HEK293 (cell line): Measurements from ENCODE around the gene WDR13.

ENCODE experiments used
- GLIS2 ChIP-seq: fragments of 450-650 bp; formaldehyde crosslinking; IDR thresholded peaks from 2 replicates; pipeline ENCODE4 v1.5.1; 2016; ENCODE audit warnings: missing biosample characterization, missing genetic modification characterization
- SP3 ChIP-seq: fragments of 450-650 bp; formaldehyde crosslinking; IDR thresholded peaks from 2 replicates; pipeline ENCODE4 v1.5.1; 2016; ENCODE audit warnings: missing biosample characterization, missing genetic modification characterization
- SP7 ChIP-seq: fragments of 450-650 bp; formaldehyde crosslinking; IDR thresholded peaks from 2 replicates; pipeline ENCODE4 v1.5.1; 2016; ENCODE audit warnings: missing biosample characterization, missing genetic modification characterization
- ZFHX2 ChIP-seq: fragments of 450-650 bp; formaldehyde crosslinking; conservative IDR thresholded peaks from 2 replicates; pipeline ENCODE4 v1.5.1; 2016; ENCODE audit warnings: missing biosample characterization, missing genetic modification characterization
- ZNF148 ChIP-seq: fragments of 450-650 bp; formaldehyde crosslinking; IDR thresholded peaks from 2 replicates; pipeline ENCODE4 v1.5.0; 2017; ENCODE audit warnings: missing biosample characterization, missing genetic modification characterization, borderline replicate concordance
- ZNF2 ChIP-seq: fragments of 450-650 bp; formaldehyde crosslinking; IDR thresholded peaks from 2 replicates; pipeline ENCODE4 v1.5.1; 2016; ENCODE audit warnings: missing biosample characterization, missing genetic modification characterization
- ZNF239 ChIP-seq: fragments of 450-650 bp; formaldehyde crosslinking; IDR thresholded peaks from 2 replicates; pipeline ENCODE4 v1.5.1; 2016; ENCODE audit warnings: missing biosample characterization, missing genetic modification characterization
- ZNF274 ChIP-seq, 2 experiments: fragments of 200-500 bp in 1 of 2; fragments of 450-650 bp in 1 of 2; sonication (Bioruptor generic) in 1 of 2; formaldehyde crosslinking in 1 of 2; IDR thresholded peaks; 2 replicates each; pipeline versions ENCODE4 v1.5.1 to v1.6.1; 2014 to 2016; ENCODE audit warnings: borderline replicate concordance in 1 of 2, inconsistent platforms in 1 of 2, low read length in 1 of 2, missing biosample characterization in 1 of 2, missing genetic modification characterization in 1 of 2
- ZNF335 ChIP-seq: fragments of 450-650 bp; formaldehyde crosslinking; conservative IDR thresholded peaks from 2 replicates; pipeline ENCODE4 v1.5.1; 2016; ENCODE audit warnings: missing biosample characterization, missing genetic modification characterization
- ZNF350 ChIP-seq: fragments of 450-650 bp; formaldehyde crosslinking; IDR thresholded peaks from 2 replicates; pipeline ENCODE4 v1.5.0; 2017; ENCODE audit warnings: missing biosample characterization, mild to moderate bottlenecking, missing genetic modification characterization
- ZNF354C ChIP-seq: fragments of 450-650 bp; formaldehyde crosslinking; IDR thresholded peaks from 2 replicates; pipeline ENCODE4 v1.5.1; 2016; ENCODE audit warnings: missing biosample characterization, missing genetic modification characterization, low read depth, borderline replicate concordance
- ZNF366 ChIP-seq: fragments of 450-650 bp; formaldehyde crosslinking; conservative IDR thresholded peaks from 2 replicates; pipeline ENCODE4 v1.5.1; 2016; ENCODE audit warnings: missing biosample characterization, missing genetic modification characterization
- ZSCAN5A ChIP-seq: fragments of 450-650 bp; formaldehyde crosslinking; IDR thresholded peaks from 2 replicates; pipeline ENCODE4 v1.5.1; 2016; ENCODE audit warnings: missing biosample characterization, missing genetic modification characterization
- TF ChIP-seq, protein P1 (sequence below): fragments of 450-650 bp; formaldehyde crosslinking; IDR thresholded peaks from 2 replicates; pipeline ENCODE4 v1.5.1; 2016; ENCODE audit warnings: missing biosample characterization, missing genetic modification characterization
- TF ChIP-seq, protein P2 (sequence below): fragments of 450-650 bp; formaldehyde crosslinking; IDR thresholded peaks from 2 replicates; pipeline ENCODE4 v1.5.1; 2016; ENCODE audit warnings: missing biosample characterization, missing genetic modification characterization
- TF ChIP-seq, protein P3 (sequence below): IDR thresholded peaks from 2 replicates; pipeline ENCODE4 v1.6.1; 2011; ENCODE audit warnings: mild to moderate bottlenecking, low read depth, low read length, borderline replicate concordance
- TF ChIP-seq, protein P4 (sequence below): fragments of 450-650 bp; formaldehyde crosslinking; IDR thresholded peaks from 2 replicates; pipeline ENCODE4 v1.5.1; 2016; ENCODE audit warnings: missing biosample characterization, missing genetic modification characterization
- TF ChIP-seq, protein P5 (sequence below): fragments of 450-650 bp; formaldehyde crosslinking; IDR thresholded peaks from 2 replicates; pipeline ENCODE4 v1.5.1; 2016; ENCODE audit warnings: missing biosample characterization, missing genetic modification characterization

WDR13 gene

DNA sequence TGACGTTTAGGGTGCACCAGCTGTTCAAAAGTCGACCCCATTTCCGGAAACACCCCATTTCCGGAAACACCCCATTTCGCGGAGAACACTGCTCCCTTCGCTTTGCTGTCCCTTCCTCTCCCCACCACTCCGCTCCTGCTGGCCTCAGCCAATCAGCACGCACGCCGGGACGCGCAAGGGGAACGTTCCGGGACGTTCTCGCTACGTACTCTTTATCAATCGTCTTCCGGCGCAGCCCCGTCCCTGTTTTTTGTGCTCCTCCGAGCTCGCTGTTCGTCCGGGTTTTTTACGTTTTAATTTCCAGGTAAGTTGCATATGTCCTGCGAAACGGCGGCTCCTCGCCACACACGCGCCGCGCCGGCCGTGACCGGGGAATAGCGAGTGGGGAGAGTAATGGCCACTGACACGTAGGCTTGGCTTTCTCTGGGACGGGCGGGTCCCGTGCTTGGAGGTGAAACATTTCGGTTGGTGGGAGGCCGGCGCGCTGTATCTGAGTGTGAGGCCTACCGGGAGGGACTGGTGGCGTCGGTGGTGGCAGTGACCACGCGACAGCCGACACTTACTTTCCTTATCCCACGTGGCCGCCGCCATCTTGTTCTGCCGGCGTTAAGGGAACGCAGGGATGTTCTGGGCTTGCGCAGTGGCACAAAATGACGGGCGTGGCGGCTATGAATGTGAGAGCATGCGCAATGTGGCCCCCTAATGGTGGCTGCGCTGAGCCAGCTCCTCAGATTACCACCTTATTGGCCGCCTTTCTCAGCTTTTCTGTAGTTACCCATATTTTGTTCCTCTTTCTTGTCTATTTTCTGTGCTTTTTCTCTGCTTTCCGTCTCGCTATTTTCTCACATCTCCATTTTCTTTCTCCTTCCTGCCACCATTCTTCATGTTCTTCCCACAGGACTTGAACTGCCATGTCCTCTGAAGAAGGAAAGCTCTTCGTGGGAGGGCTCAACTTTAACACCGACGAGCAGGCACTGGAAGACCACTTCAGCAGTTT lies 22.7 kb upstream of the WDR13 start, which contains the start of gene RBM3 (continued):
- TF ChIP-seq, protein P1, sequence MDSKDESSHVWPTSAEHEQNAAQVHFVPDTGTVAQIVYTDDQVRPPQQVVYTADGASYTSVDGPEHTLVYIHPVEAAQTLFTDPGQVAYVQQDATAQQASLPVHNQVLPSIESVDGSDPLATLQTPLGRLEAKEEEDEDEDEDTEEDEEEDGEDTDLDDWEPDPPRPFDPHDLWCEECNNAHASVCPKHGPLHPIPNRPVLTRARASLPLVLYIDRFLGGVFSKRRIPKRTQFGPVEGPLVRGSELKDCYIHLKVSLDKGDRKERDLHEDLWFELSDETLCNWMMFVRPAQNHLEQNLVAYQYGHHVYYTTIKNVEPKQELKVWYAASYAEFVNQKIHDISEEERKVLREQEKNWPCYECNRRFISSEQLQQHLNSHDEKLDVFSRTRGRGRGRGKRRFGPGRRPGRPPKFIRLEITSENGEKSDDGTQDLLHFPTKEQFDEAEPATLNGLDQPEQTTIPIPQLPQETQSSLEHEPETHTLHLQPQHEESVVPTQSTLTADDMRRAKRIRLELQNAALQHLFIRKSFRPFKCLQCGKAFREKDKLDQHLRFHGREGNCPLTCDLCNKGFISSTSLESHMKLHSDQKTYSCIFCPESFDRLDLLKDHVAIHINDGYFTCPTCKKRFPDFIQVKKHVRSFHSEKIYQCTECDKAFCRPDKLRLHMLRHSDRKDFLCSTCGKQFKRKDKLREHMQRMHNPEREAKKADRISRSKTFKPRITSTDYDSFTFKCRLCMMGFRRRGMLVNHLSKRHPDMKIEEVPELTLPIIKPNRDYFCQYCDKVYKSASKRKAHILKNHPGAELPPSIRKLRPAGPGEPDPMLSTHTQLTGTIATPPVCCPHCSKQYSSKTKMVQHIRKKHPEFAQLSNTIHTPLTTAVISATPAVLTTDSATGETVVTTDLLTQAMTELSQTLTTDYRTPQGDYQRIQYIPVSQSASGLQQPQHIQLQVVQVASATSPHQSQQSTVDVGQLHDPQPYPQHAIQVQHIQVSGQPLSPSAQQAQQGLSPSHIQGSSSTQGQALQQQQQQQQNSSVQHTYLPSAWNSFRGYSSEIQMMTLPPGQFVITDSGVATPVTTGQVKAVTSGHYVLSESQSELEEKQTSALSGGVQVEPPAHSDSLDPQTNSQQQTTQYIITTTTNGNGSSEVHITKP (tag by site-specific recombination) = no peak
- TF ChIP-seq, protein P2, sequence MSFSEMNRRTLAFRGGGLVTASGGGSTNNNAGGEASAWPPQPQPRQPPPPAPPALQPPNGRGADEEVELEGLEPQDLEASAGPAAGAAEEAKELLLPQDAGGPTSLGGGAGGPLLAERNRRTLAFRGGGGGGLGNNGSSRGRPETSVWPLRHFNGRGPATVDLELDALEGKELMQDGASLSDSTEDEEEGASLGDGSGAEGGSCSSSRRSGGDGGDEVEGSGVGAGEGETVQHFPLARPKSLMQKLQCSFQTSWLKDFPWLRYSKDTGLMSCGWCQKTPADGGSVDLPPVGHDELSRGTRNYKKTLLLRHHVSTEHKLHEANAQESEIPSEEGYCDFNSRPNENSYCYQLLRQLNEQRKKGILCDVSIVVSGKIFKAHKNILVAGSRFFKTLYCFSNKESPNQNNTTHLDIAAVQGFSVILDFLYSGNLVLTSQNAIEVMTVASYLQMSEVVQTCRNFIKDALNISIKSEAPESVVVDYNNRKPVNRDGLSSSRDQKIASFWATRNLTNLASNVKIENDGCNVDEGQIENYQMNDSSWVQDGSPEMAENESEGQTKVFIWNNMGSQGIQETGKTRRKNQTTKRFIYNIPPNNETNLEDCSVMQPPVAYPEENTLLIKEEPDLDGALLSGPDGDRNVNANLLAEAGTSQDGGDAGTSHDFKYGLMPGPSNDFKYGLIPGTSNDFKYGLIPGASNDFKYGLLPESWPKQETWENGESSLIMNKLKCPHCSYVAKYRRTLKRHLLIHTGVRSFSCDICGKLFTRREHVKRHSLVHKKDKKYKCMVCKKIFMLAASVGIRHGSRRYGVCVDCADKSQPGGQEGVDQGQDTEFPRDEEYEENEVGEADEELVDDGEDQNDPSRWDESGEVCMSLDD (tag by site-specific recombination) = peak; percentile 98; the same call in 1 of the 2 replicates
- TF ChIP-seq, protein P3, sequence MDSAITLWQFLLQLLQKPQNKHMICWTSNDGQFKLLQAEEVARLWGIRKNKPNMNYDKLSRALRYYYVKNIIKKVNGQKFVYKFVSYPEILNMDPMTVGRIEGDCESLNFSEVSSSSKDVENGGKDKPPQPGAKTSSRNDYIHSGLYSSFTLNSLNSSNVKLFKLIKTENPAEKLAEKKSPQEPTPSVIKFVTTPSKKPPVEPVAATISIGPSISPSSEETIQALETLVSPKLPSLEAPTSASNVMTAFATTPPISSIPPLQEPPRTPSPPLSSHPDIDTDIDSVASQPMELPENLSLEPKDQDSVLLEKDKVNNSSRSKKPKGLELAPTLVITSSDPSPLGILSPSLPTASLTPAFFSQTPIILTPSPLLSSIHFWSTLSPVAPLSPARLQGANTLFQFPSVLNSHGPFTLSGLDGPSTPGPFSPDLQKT = peak; percentile 72; the same call in 1 of the 2 replicates
- TF ChIP-seq ZNF274 (IDR thresholded peaks at IDR 0.05; ENCODE audit: low read length) (no peak), ZNF274 (tag by site-specific recombination; IDR thresholded peaks at IDR 0.05; ENCODE audit: borderline replicate concordance) (no peak), SP3 (peak; percentile 75), ZSCAN5A (tag by site-specific recombination) (peak; percentile 64; the same call in 1 of the 2 replicates), ZNF335 (peak; percentile 44), ZFHX2 (tag by site-specific recombination) (no peak; the same call in 1 of the 2 replicates), ZNF354C (tag by site-specific recombination) (no peak), SP7 (tag by site-specific recombination) (peak; percentile 42), ZNF366 (tag by site-specific recombination) (peak; percentile 45; the same call in 1 of the 2 replicates), ZNF2 (peak; percentile 89; the same call in 1 of the 2 replicates), ZNF148 (tag by site-specific recombination) (no peak), ZNF350 (tag by site-specific recombination) (no peak), GLIS2 (0 out of 2 replicates have a peak, but pooled peaks have one; percentile 18), ZNF239 (no peak)
- TF ChIP-seq, protein P4, sequence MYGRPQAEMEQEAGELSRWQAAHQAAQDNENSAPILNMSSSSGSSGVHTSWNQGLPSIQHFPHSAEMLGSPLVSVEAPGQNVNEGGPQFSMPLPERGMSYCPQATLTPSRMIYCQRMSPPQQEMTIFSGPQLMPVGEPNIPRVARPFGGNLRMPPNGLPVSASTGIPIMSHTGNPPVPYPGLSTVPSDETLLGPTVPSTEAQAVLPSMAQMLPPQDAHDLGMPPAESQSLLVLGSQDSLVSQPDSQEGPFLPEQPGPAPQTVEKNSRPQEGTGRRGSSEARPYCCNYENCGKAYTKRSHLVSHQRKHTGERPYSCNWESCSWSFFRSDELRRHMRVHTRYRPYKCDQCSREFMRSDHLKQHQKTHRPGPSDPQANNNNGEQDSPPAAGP (tag by site-specific recombination) = peak; percentile 61; the same call in 1 of the 2 replicates
- TF ChIP-seq, protein P5, sequence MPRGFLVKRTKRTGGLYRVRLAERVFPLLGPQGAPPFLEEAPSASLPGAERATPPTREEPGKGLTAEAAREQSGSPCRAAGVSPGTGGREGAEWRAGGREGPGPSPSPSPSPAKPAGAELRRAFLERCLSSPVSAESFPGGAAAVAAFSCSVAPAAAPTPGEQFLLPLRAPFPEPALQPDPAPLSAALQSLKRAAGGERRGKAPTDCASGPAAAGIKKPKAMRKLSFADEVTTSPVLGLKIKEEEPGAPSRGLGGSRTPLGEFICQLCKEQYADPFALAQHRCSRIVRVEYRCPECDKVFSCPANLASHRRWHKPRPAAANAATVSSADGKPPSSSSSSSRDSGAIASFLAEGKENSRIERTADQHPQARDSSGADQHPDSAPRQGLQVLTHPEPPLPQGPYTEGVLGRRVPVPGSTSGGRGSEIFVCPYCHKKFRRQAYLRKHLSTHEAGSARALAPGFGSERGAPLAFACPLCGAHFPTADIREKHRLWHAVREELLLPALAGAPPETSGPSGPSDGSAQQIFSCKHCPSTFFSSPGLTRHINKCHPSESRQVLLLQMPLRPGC (tag by site-specific recombination) = peak; percentile 33; the same call in 1 of the 2 replicates
